Upper lobe of left lung (tissue), 4 donors: Measurements from ENCODE around the gene DCT.

ENCODE experiments used
- EP300 ChIP-seq, 4 donors: sonication (generic); formaldehyde crosslinking; IDR thresholded peaks; one replicate each; pipeline ENCODE4 v1.5.1; 2017; ENCODE audit warnings: antibody characterized with exemption in 4 of 4, control low read depth in 2 of 4
- POLR2AphosphoS5 ChIP-seq, 2 donors: sonication (generic); formaldehyde crosslinking; IDR thresholded peaks; one replicate each; pipeline ENCODE4 v1.5.1; 2017; ENCODE audit warnings: antibody characterized with exemption in 2 of 2
- TF ChIP-seq, protein P1 (sequence below), 6 experiments: fragments of 450-650 bp in 4 of 6; fragments of 200-600 bp in 2 of 6; sonication (generic) in 2 of 6; IDR thresholded peaks; one replicate each; pipeline ENCODE4 v1.5.1; 2016 to 2019; ENCODE audit warnings: antibody characterized with exemption in 6 of 6

DNA sequence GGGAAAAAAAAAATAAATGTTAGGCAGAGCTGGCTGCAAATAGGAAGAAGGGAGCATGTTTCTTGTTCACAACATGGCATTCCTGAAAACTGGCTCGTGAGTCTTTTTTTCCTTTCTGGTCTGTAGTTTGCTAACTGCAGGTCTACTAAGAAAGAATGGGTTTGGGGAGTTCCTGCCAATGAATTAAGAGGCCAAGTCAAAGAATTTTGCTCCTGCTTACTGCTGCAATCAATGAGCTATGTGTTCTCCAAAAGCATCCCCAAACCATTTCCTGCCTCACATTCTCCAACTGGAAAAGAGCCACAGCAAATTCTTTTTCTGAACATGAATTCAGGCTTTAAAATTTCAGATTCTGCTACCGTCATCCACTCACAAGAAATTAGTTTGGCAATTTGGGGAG, 88.6 kb downstream of the DCT start:
- TF ChIP-seq, protein P1, sequence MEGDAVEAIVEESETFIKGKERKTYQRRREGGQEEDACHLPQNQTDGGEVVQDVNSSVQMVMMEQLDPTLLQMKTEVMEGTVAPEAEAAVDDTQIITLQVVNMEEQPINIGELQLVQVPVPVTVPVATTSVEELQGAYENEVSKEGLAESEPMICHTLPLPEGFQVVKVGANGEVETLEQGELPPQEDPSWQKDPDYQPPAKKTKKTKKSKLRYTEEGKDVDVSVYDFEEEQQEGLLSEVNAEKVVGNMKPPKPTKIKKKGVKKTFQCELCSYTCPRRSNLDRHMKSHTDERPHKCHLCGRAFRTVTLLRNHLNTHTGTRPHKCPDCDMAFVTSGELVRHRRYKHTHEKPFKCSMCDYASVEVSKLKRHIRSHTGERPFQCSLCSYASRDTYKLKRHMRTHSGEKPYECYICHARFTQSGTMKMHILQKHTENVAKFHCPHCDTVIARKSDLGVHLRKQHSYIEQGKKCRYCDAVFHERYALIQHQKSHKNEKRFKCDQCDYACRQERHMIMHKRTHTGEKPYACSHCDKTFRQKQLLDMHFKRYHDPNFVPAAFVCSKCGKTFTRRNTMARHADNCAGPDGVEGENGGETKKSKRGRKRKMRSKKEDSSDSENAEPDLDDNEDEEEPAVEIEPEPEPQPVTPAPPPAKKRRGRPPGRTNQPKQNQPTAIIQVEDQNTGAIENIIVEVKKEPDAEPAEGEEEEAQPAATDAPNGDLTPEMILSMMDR (IDR thresholded peaks at IDR 0.05): no peak
- no peak for TF ChIP-seq EP300 (IDR thresholded peaks at IDR 0.05)
- no peak for TF ChIP-seq POLR2AphosphoS5 (IDR thresholded peaks at IDR 0.05)
